GM18520 (cell line): ENCODE results near the gene CORO7.

Source experiments
- ATAC-seq: cut with Tn5 transposase; IDR thresholded peaks from one replicate; pipeline ENCODE4 v1.9.1; 2021; ENCODE audit not compliant: unreplicated experiment

Gene CORO7

GRCh38 chr16:4385789-4386450 lies 30.5 kb downstream of the CORO7 start:
- ATAC-seq: no peak

DNA sequence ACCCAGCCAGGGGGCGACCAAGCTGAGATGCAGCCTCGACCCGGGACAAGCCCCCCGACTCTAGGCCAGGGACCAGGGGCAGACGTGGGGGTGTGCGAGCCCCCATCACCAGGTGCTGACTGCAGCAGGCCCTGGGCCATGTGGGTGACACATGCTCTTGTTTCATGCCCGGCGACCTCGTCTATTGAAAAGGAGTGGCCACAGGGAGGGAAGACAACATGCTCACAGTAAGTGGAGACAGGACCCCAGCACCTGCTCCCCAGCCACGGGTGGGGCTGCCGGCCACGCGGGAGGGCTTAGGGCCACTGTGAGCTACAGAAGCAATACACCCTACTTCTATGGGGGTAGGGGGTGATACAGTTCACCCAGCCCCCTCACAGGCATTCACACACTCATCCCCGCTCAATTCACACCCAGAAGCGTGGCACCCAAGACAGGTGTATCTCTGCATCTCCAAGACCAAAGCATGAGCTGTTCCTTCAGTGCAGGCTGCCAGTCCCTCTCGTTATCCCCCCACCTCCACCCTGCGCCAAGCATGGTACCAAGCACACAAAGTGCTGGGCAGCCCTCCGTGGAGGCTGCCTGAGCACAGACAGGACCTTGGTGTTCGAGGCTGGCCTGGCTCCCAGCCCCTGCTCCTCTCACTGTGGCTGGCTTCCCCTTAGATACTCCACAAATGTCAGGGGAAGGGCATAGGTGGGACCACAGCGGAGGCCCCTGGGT lies 31.2 kb downstream of the CORO7 start:
- ATAC-seq: no peak

GRCh38 chr16:4384509-4384942 lies 31.9 kb downstream of the CORO7 start:
- no peak for ATAC-seq

GRCh38 chr16:4383591-4384444 lies 32.6 kb downstream of the CORO7 start:
- ATAC-seq: no peak

GRCh38 chr16:4382795-4383357 lies 33.5 kb downstream of the CORO7 start:
- ATAC-seq: no peak

- no peak for ATAC-seq
Observed at GRCh38 chr16:4381935-4382794, 34.2 kb downstream of the CORO7 start.

- ATAC-seq: no peak
Observed at GRCh38 chr16:4381072-4381934, 35.1 kb downstream of the CORO7 start.

DNA sequence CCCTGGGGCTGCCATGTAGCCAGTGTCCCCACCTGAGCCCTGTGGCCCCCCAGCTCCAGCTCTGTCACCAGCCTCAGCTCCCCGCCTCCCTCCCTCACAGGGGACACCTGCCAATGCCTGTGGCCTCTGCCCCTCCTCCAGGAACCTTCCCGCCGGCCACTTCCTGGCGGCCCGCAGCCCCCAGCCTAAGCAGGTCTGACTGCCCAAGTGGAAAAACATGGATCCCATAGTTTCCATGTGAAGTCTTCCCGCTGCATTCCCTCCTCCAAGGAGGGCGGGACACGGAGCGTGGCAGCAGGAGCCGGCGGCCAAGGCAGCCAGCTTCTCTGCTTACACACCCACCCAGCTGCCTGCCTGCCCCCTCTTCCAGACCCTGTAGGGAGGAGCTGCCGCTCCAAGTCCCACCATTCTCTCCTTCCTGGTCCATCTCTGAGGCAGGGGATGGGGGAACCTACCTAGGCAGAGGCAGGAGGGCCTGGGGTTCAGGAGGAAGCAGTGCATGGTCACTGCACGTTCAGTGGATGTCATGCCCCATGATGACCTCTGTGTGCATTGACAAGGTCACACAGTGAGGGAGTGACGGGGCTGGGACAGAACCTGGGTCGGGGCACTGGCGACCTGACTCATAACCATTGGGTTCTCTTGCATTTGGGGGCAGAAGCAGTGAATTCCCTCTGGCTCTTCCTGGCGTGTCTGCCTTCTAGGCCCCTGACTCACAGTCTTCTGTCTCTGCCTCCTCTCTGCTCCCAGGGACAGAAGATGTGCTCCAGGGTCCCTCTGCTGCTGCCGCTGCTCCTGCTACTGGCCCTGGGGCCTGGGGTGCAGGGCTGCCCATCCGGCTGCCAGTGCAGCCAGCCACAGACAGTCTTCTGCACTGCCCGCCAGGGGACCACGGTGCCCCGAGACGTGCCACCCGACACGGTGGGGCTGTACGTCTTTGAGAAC lies 36.0 kb downstream of the CORO7 start:
- no peak for ATAC-seq

GRCh38 chr16:4378999-4379690 lies 37.3 kb downstream of the CORO7 start:
- no peak for ATAC-seq

GRCh38 chr16:4378161-4378666 lies 38.2 kb downstream of the CORO7 start:
- ATAC-seq: no peak

- no peak for ATAC-seq
Observed at GRCh38 chr16:4377573-4378154, 38.7 kb downstream of the CORO7 start.

DNA sequence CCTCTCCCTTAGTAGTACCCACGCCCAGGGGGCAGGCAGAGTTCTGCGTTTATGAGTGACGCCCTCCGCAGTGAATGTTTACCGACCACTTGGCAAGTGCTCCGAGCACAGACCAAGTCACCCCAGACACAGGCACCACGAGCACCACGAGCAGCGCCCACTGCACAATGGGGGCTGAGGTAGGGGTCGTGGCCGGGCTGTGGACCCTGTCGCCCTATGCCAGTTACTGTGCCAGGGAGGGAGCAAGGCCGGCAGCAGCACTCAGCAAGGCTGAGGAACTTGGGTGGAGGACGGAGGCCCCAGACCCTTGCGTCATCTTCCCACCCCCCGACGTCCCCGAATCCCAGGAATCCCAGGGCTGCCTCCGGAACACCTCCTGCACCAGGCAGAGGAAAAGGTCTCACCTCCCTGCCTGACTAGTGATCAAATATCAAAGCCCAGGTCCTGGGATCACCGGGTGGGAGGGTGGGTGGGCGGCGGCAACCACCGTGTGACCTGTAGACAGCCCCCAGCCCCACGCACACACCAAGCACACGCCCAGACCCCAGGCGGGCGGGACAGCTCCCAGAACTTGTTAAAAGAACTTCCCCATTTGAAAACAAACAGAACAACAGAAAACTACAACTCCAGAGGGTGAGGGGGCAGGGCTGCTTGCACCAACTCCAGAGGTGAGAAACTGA lies 39.4 kb downstream of the CORO7 start:
- no peak for ATAC-seq

- no peak for ATAC-seq
Observed at GRCh38 chr16:4376126-4376892, 40.1 kb downstream of the CORO7 start.

GRCh38 chr16:4375717-4376116 lies 40.7 kb downstream of the CORO7 start:
- no peak for ATAC-seq

DNA sequence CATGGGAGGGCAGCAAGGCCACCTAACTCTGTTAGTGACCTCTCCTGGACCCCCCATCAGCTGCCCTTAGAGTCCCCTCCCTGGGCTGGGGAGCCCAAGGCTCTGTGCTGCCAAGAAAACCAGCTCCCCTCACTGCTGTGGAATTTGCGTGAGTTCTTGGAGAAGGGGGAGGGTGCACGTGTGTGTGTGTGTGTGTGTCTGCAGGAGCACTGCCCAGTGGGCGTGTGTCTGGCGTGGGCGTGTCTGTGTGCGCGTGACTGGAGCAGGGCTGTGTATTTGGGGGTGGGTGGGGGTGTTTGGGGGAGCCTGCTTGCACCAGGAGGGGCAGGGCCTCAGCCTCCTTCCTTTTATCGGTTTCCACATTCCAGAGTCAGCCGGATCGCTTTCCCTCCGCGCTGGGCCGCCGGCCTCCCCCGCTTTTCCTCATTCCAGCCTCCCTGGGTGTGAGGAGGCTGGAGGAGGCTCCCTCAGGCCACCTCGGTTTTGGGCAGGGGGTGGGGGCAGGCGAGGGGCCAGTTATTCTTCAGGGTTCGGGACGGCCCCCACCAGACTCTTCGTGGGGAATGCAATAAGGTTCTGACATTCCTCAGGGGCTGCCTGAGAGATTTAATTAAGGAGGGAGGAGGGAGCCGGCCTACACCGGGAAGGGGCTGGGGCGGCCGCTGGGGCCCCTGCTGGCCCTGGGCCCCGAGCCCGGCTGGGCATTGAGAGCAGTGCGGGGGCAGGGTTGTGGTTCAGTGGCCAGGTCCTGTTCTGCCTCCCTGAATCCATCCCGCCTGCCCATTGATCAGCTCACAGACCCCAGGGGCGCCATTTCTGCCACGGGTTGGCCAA lies 42.3 kb downstream of the CORO7 start:
- no peak for ATAC-seq
